ENCODE data around the gene PHAF1.

The PHAF1 gene

DNA sequence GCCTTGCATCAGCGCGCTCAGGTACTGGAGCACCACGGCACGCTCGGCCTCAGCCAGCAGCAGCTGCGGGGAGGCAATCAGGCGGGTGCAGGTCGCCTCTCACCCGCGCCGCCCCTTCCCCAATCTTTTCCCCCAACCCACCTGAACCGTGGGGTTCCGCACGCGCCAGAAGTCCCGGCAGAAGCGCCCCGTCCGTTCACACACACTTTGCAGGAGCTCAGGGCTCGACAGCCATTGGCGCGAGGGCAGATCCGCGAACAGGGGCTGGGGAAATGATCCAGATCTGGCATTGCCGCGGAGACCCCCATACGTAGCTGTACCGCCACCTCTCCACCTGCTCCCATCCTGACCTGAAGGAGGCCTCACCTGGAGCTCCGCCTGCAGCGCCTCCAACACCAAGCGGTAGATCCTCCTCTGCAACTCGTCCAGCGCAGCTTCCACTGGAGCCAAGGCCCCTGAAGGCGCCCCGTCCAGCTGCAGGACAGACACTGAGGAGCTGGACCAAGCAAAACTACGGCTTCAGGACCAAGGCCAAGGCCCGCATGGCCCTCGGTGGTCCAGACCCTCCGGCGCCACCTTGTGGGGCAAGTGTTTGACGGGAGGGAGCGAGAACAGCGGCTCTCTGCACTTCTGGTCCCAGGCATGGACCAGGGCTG lies 75.4 kb downstream of the PHAF1 start:
- H3K4me1 Mint-ChIP-seq (ENCODE audit: low read depth), result peaks cover 10% of the 10 kb centered on the region
- peak overlapping the region; percentile 90 for H3K4me3 Mint-ChIP-seq
- no peaks in the 10 kb centered on the region for H3K9me3 Mint-ChIP-seq (ENCODE audit: low read depth)
- peaks cover 1% of the 10 kb centered on the region for H3K27me3 Mint-ChIP-seq
- no peak overlapping the region for H3K27ac Mint-ChIP-seq
- H3K36me3 Mint-ChIP-seq, result no peaks in the 10 kb centered on the region

DNA sequence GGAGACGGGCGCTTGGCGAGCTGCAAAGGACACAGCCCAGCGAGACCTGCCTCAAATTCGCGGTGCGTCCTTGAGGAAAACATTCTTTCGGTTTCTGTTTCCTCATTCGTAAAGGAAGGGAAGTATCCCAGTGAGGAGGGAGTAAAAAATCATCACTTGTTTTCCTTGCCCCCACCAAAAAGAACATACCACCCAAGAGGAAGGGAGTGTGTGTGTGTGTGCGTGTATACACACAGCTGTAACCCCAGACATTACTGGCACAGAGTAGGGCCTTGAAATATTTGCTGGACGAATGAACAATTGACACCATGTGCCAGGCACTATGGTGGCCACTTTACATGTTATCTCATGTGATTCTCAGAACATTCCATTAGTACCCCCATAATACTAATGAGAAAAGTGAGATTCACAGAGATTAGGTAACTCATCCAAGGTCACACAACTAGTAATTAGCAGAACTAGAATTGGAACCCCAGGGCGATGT lies 76.0 kb downstream of the PHAF1 start:
- Mint-ChIP-seq H3K4me3 (peak overlapping the region; percentile 90), H3K27ac (no peak overlapping the region), H3K4me1 (ENCODE audit: low read depth) (peaks cover 10% of the 10 kb centered on the region), H3K27me3 (peaks cover 1% of the 10 kb centered on the region), H3K36me3 (no peaks in the 10 kb centered on the region), H3K9me3 (ENCODE audit: low read depth) (no peaks in the 10 kb centered on the region)

DNA sequence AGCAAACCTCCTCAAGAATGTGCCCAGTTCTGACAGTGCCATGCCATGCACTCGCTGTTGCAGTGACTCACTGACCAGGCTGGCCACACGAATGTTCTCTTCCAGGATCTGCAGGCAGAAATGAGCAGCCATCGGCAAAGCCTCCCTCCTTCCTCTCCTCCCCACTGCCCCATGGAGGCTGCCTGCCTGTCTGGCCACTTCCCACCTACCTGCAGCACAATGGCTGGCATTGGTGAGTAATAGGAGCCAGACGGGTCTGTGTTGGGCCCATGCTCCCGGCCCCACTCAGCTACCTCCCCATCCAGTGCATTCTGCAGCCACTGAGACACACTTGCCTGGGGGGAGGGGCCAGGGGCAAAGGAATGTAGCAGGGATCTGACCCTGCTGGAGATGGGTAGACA lies 76.8 kb downstream of the PHAF1 start:
- Mint-ChIP-seq H3K27me3 (peaks cover 1% of the 10 kb centered on the region), H3K27ac (no peak overlapping the region), H3K4me3 (no peak overlapping the region), H3K36me3 (no peaks in the 10 kb centered on the region), H3K4me1 (ENCODE audit: low read depth) (peaks cover 13% of the 10 kb centered on the region), H3K9me3 (ENCODE audit: low read depth) (no peaks in the 10 kb centered on the region)

DNA sequence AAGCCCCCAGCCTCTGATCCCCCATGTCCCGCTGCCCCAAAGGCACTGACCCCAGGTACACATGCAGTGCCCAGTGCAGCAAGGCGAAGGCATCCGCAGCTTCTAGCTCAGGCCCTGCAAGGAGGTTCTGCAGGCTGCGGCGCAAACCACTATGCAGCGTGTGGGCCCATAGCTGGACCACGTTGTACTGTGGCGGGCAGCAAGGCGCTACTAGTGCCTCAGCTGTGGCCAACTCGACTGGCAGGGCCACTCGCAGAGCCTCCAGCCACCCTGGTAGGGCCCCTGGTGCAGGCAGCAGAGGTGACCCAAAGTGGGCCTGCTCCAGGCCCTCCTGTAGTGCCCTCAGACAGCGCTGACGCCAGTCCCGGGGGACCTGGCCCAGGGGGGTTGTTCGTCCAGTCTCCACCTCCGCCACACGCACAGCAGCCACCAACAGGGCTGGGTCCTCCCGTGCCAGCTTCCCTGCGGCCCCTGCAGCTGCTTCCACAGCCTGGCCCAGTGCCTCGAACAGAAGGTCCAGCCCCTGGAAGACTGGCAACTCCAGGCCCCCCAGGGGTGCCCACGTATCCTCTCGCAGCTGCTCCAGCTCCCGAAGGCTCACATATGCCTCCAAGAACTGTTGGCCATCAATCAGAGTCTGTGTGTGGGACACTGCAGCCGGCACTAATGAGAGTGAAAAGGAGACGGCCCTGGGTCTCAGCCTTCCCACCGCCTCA lies 77.6 kb downstream of the PHAF1 start:
- H3K36me3 Mint-ChIP-seq, result no peaks in the 10 kb centered on the region
- H3K27me3 Mint-ChIP-seq, result peaks cover 1% of the 10 kb centered on the region
- peaks cover 17% of the 10 kb centered on the region for H3K4me1 Mint-ChIP-seq (ENCODE audit: low read depth)
- no peak overlapping the region for H3K4me3 Mint-ChIP-seq
- H3K27ac Mint-ChIP-seq, result no peak overlapping the region
- H3K9me3 Mint-ChIP-seq (ENCODE audit: low read depth), result no peaks in the 10 kb centered on the region

DNA sequence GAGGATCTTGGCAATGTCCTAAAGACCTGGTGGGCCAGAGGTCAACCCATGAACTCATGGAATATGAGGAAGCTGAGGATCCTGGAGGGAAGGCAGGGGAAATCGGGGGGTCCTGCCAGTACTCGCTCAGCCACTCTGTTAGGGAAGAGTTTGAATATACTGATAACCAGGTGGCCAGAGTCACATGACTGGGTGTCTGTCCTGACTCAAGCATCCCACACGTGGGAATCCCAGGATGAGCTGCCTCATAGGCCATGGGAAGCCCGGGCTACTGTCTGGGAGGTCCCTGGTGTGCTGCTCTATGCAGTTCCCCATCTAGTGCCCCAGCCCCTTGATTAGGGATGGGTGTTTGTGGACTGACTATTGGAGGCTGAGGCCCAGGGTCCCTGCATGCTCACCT lies 78.6 kb downstream of the PHAF1 start:
- H3K4me3 Mint-ChIP-seq, result no peak overlapping the region
- H3K36me3 Mint-ChIP-seq, result no peaks in the 10 kb centered on the region
- peaks cover 1% of the 10 kb centered on the region for H3K27me3 Mint-ChIP-seq
- peaks cover 24% of the 10 kb centered on the region for H3K4me1 Mint-ChIP-seq (ENCODE audit: low read depth)
- H3K9me3 Mint-ChIP-seq (ENCODE audit: low read depth), result no peaks in the 10 kb centered on the region
- H3K27ac Mint-ChIP-seq, result no peak overlapping the region

DNA sequence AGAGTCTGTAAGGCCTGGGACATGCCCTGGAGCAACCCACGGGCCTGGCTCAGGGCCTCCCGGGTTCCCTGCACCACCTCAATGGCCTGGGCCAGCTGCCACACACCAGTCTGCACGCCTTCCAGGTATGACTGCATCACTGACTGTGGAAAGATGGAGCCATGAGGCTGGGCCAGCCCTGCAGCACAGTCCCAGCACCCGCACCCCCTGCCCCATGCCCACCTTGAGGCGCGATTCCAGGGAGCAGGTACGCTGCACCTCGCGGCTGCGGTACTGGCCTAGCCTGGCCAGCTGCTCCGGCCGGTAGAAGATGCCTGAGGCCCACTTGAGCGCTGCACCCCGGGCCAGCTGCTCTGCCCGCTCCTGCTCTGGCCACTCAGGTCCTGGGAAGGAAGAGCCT lies 79.1 kb downstream of the PHAF1 start:
- Mint-ChIP-seq H3K36me3 (no peaks in the 10 kb centered on the region), H3K4me3 (no peak overlapping the region)

DNA sequence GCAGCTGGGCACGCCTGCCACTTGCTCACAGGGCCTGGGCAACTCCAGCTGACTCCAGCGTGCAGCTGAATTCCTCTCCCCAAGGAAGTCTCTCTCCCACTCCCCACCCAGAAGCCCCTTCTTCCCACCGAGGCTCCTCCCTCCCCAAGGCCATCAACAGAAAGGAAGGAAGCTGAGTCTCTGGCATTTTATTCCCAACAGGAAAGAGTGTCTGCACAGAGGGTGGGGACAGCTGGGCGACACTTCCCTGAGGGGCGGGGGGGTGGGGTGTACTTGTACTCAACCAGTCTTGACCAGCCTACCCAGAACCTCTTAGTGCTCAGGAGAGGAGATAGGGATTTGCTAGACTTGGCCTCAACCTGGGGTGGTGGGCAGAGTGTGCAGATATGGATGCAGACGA lies 80.3 kb downstream of the PHAF1 start, which contains the start of gene EXOC3L1:
Gene EXOC3L1, minus strand, starts transcription at position 96 of the 400 bp plus-strand sequence. CDS start 460 bp downstream, outside the sequence.
- H3K9me3 Mint-ChIP-seq (ENCODE audit: low read depth), result no peaks in the 10 kb centered on the region
- peaks cover 29% of the 10 kb centered on the region for H3K4me1 Mint-ChIP-seq (ENCODE audit: low read depth)
- no peak within 1 kb of the TSS for H3K4me3 Mint-ChIP-seq
- no peaks in the 10 kb centered on the region for H3K36me3 Mint-ChIP-seq
- peaks cover 1% of the 10 kb centered on the region for H3K27me3 Mint-ChIP-seq
- no peak within 1 kb of the TSS for H3K27ac Mint-ChIP-seq

More for the DNA sequence above, 79.1 kb downstream of the PHAF1 start:
- Mint-ChIP-seq H3K4me1 (ENCODE audit: low read depth) (peaks cover 29% of the 10 kb centered on the region), H3K27me3 (peaks cover 1% of the 10 kb centered on the region), H3K9me3 (ENCODE audit: low read depth) (no peaks in the 10 kb centered on the region), H3K27ac (no peak overlapping the region)

DNA sequence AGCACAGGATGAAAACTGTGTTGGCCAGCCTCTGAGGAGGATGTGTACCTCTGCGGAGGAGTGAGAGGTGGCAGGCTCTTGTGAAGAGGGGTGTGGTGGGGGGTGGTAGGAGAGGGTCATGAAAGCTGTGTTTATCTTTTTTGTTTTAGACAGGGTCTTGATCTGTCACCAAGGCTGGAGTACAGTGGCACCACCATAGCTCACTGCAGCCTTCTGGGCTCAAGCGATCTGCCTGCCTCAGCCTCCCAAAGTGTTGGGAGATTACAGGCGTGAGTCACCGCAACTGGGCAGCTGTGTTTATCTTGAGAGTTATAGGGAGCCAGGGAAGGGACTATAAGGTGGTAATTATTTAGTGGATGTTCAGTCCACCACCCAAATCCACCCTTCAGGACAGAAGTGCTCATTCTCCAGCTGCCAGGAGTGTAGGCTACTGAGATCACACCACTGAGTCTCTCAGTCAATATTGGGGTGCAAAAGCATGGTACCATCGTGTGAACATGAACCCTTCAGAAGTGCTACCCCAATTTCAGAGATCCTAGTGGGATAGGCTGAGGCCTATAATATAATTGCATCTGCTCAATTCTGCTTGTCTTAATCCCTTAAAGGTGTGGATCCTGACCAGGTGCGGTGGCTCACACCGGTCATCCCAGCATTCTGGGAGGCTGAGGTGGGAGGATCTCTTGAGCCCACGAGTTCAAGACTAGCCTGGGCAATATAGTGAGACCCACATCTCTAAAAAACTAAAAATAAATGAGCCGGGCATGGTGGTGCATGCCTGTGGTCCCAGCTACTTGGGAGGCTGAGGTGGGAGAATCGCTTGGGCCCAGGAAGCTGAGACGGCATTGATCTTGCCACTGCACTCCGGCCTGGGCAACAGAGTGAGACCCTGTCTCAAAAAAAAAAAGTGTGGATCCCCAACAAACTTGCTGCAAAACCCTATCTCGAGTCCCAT lies 81.0 kb downstream of the PHAF1 start:
- no peaks in the 10 kb centered on the region for H3K36me3 Mint-ChIP-seq
- peaks cover 1% of the 10 kb centered on the region for H3K27me3 Mint-ChIP-seq
- peaks cover 25% of the 10 kb centered on the region for H3K4me1 Mint-ChIP-seq (ENCODE audit: low read depth)
- no peaks in the 10 kb centered on the region for H3K9me3 Mint-ChIP-seq (ENCODE audit: low read depth)
- no peak overlapping the region for H3K27ac Mint-ChIP-seq
- peak overlapping the region; percentile 94 for H3K4me3 Mint-ChIP-seq

DNA sequence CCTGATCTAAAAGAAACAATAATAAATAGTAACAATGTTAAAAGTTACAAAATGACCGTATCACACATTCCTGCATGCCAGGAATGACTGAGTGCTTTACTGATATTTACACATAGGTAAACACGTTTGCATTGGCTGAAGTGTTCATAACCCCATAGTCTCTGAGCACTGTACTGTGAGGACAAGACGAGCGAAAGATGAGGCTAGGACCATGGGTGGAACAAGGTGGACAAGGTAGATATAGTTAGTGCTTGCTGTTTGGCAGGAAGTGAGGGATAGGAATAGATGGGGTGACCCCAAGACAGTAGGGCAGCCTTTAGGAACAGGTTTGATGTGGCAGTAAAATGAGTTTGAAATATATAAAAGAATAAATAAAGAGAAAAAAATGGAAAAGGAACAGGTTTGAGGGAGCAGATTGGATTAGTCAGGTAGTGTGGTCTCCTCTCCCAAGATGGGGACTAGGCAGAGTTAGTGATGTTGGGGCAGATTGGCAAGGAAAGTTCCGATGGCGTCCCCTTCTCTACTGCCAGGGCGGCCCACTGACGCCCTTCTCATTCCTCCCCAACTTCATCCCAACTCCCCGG lies 81.8 kb downstream of the PHAF1 start:
- peak overlapping the region; percentile 94 for H3K4me3 Mint-ChIP-seq
- H3K36me3 Mint-ChIP-seq, result no peaks in the 10 kb centered on the region
- H3K4me1 Mint-ChIP-seq (ENCODE audit: low read depth), result peaks cover 29% of the 10 kb centered on the region
- H3K9me3 Mint-ChIP-seq (ENCODE audit: low read depth), result no peaks in the 10 kb centered on the region
- H3K27me3 Mint-ChIP-seq, result peaks cover 1% of the 10 kb centered on the region
- H3K27ac Mint-ChIP-seq, result peak overlapping the region; percentile 58

DNA sequence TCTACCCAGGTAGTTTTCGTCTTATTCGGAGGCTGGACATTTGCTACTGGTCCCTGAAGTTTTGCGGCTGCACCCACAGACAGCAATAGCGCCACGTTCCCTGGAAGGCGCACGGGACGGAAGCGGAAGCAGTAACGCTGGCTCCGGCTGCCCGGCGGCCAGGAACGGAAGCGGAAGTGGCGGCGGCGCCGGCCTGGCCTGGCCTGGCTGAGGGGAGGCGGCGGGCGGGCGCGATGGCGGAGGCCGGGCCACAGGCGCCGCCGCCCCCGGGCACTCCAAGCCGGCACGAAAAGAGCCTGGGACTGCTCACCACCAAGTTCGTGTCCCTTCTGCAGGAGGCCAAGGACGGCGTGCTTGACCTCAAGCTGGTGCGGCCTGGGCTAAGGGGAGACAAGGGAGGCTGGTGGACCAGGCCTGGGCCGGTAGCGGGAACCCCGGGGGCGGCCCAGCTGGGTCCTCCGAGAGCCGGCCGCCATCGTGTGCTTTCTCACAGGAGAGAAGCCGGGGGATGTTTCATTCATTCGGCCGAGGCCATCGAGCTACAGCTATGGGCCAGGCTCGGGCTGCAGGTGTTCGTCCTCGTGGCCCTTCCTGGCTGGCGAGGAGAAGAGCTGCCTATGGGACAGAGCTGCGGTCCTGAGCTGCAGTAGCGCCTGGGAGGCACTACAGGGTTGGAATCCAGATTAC lies 82.4 kb downstream of the PHAF1 start, which contains the start of gene E2F4:
Gene E2F4, plus strand, starts transcription at position 161 of the 687 bp plus-strand sequence. Its CDS starts 73 bp downstream, at position 234.
- H3K9me3 Mint-ChIP-seq (ENCODE audit: low read depth), result no peaks in the 10 kb centered on the region
- H3K4me1 Mint-ChIP-seq (ENCODE audit: low read depth), result peaks cover 34% of the 10 kb centered on the region
- H3K36me3 Mint-ChIP-seq, result no peaks in the 10 kb centered on the region

DNA sequence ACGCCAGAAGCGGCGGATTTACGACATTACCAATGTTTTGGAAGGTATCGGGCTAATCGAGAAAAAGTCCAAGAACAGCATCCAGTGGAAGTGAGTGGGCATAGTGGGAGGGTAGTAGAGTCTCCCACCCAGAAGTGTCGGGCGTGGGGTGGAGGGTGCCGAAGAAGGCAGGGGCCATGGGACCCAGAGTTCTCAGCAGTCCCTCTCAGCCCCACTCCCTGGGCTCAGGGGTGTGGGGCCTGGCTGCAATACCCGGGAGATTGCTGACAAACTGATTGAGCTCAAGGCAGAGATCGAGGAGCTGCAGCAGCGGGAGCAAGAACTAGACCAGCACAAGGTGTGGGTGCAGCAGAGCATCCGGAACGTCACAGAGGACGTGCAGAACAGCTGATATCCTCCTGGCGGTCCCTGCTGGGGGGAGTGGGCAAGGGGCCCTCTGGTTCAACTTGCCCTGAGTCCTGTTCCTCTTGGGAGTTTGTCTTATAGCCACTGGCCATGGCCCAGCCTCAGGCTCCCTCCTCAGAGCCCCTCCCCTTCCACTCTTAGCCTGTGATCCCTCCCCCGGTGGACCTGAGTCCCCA lies 83.1 kb downstream of the PHAF1 start:
- Mint-ChIP-seq H3K4me1 (ENCODE audit: low read depth) (peaks cover 34% of the 10 kb centered on the region), H3K36me3 (no peaks in the 10 kb centered on the region), H3K27ac (peak overlapping the region; percentile 72)

More for the DNA sequence above, 82.4 kb downstream of the PHAF1 start, which contains the start of gene E2F4:
- Mint-ChIP-seq H3K4me3 (peak within 1 kb of the TSS; percentile 94), H3K27ac (peak within 1 kb of the TSS; percentile 72), H3K27me3 (peaks cover 1% of the 10 kb centered on the region)

DNA sequence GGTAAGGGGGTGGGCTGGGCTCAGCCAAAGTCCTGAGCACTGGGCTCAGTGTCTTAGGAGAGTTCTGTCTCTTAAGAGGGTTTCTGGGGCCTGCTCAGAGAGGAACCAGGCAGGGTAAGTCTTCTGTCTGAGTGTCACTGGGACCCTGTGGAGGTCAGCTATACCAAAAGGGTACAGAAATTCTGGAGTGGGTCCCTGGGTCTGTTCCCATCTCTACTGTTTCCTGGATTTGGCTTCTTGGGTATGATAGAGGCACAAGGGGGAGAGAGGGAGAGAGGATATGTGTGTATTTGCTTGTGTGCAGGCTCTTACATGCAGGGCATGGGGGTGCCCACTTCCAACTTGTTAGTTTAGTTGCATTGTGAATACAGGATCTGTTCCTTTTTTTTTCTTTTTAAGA lies 83.8 kb downstream of the PHAF1 start:
- peak overlapping the region; percentile 94 for H3K4me3 Mint-ChIP-seq
- peak overlapping the region; percentile 61 for H3K27ac Mint-ChIP-seq
- H3K27me3 Mint-ChIP-seq, result no peaks in the 10 kb centered on the region
- H3K4me1 Mint-ChIP-seq (ENCODE audit: low read depth), result peaks cover 34% of the 10 kb centered on the region
- H3K9me3 Mint-ChIP-seq (ENCODE audit: low read depth), result no peaks in the 10 kb centered on the region
- H3K36me3 Mint-ChIP-seq, result no peaks in the 10 kb centered on the region

More for the DNA sequence above, 83.1 kb downstream of the PHAF1 start:
- H3K27me3 Mint-ChIP-seq, result peaks cover 1% of the 10 kb centered on the region
- H3K9me3 Mint-ChIP-seq (ENCODE audit: low read depth), result no peaks in the 10 kb centered on the region
- H3K4me3 Mint-ChIP-seq, result peak overlapping the region; percentile 94

DNA sequence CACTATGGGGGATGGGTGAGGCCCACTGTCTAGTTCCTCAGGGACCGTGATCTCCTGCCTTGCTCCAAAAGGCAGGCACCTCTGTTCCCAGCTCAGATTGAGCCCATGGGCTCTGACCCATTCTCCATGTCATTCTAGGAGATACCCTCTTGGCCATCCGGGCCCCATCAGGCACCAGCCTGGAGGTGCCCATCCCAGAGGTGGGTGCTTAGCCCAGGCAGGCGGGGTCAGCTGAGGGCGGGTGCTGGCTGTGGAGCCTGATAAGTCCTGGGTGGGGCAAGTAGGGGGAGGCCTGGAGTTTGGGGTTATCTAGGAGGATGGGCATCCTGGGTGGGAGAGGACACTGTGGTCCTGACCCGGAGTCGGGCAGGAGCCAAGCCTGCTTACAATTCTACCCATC lies 84.5 kb downstream of the PHAF1 start:
- Mint-ChIP-seq H3K27ac (no peak overlapping the region), H3K27me3 (no peaks in the 10 kb centered on the region), H3K36me3 (no peaks in the 10 kb centered on the region), H3K4me3 (peak overlapping the region; percentile 94), H3K9me3 (ENCODE audit: low read depth) (no peaks in the 10 kb centered on the region), H3K4me1 (ENCODE audit: low read depth) (peaks cover 34% of the 10 kb centered on the region)
